Neural cell (in vitro differentiated cells): ENCODE data around the gene SNRNP200. TPM values are rescaled to one million over a fixed set of nuclear protein-coding genes. Genes with fewer than 3 reads are reported as not detected.

Experiments used
- H2AFZ ChIP-seq: fragments of 200-600, 300-800 bp; sonication (generic), shearing (Covaris generic); 2 replicates; pipeline ENCODE4 v1.6.0; 2014; ENCODE audit warnings: low read depth, mild to moderate bottlenecking, antibody characterized with exemption, low read length, moderate library complexity
- H3F3A ChIP-seq: fragments of 200-600 bp; shearing (Covaris generic); 2 replicates; pipeline ENCODE4 v1.6.1; 2016; ENCODE audit warnings: mild to moderate bottlenecking, moderate library complexity, mixed read lengths, antibody characterized with exemption, low read length; ENCODE audit not compliant: insufficient read depth, poor library complexity, severe bottlenecking
- H3K27ac ChIP-seq: fragments of 200-600, 300-800 bp; sonication (generic), shearing (Covaris generic); 2 replicates; pipeline ENCODE4 v1.5.1; 2014; ENCODE audit warnings: mild to moderate bottlenecking, low read length, moderate library complexity
- H3K27me3 ChIP-seq: fragments of 300-800, 200-600 bp; sonication (generic), shearing (Covaris generic); 2 replicates; pipeline ENCODE4 v1.6.0; 2014; ENCODE audit warnings: mild to moderate bottlenecking, low read depth, low read length, moderate library complexity; ENCODE audit not compliant: insufficient read depth
- H3K36me3 ChIP-seq: fragments of 300-800, 200-600 bp; sonication (generic), shearing (Covaris generic); 2 replicates; pipeline ENCODE4 v1.5.1; 2014; ENCODE audit warnings: mild to moderate bottlenecking, antibody characterized with exemption, low read length, moderate library complexity; ENCODE audit not compliant: insufficient read depth
- H3K4me2 ChIP-seq: fragments of 300-800, 200-600 bp; sonication (generic), shearing (Covaris generic); 2 replicates; pipeline ENCODE4 v1.6.0; 2014; ENCODE audit warnings: mild to moderate bottlenecking, low read length
- H3K4me3 ChIP-seq: fragments of 300-800, 200-600 bp; sonication (generic), shearing (Covaris generic); 2 replicates; pipeline ENCODE4 v1.5.1; 2014; ENCODE audit warnings: mild to moderate bottlenecking, low read length, moderate library complexity
- H3K79me2 ChIP-seq: fragments of 200-600 bp; shearing (Covaris generic); replicated peaks from 2 replicates; pipeline ENCODE4 v1.6.0; 2014; ENCODE audit warnings: mild to moderate bottlenecking, low read length, moderate library complexity; ENCODE audit not compliant: insufficient read depth
- H3K9ac ChIP-seq: fragments of 300-800, 200-600 bp; sonication (generic), shearing (Covaris generic); 2 replicates; pipeline ENCODE4 v1.6.1; 2016; ENCODE audit warnings: mild to moderate bottlenecking, low read length, mixed read lengths
- H3K9me2 ChIP-seq: fragments of 200-600 bp; shearing (Covaris generic); 2 replicates; pipeline ENCODE4 v1.6.1; 2016; ENCODE audit warnings: mild to moderate bottlenecking, low read length, mixed read lengths; ENCODE audit not compliant: insufficient read depth
- H3K9me3 ChIP-seq: fragments of 200-600, 300-800 bp; sonication (generic), shearing (Covaris generic); 2 replicates; pipeline ENCODE4 v1.6.1; 2016; ENCODE audit warnings: mild to moderate bottlenecking, mixed run types, low read length, moderate library complexity, mixed read lengths
- H4K20me1 ChIP-seq: fragments of 200-600 bp; shearing (Covaris generic); 2 replicates; pipeline ENCODE4 v1.6.1; 2016; ENCODE audit warnings: mild to moderate bottlenecking, mixed run types; ENCODE audit not compliant: insufficient read depth
- EP300 ChIP-seq: fragments of 450-650 bp; conservative IDR thresholded peaks from 2 replicates; pipeline ENCODE4 v1.6.1; 2014; ENCODE audit warnings: antibody characterized with exemption, mild to moderate bottlenecking, moderate library complexity; ENCODE audit not compliant: poor library complexity, severe bottlenecking
- EZH2 ChIP-seq: fragments of 200-600, 300-800 bp; shearing (Covaris generic), sonication (generic); IDR thresholded peaks from 2 replicates; pipeline ENCODE4 v1.6.1; 2014; ENCODE audit warnings: antibody characterized with exemption, low read length, borderline replicate concordance, mild to moderate bottlenecking; ENCODE audit not compliant: insufficient read depth, poor library complexity, severe bottlenecking
- MXI1 ChIP-seq: fragments of 450-650 bp; conservative IDR thresholded peaks from 2 replicates; pipeline ENCODE4 v1.6.1; 2014; ENCODE audit warnings: antibody characterized with exemption, mild to moderate bottlenecking; ENCODE audit not compliant: poor library complexity, severe bottlenecking
- POLR2AphosphoS5 ChIP-seq: IDR thresholded peaks from 2 replicates; pipeline ENCODE4 v1.6.1; 2012
- RAD21 ChIP-seq: fragments of 450-650 bp; conservative IDR thresholded peaks from 2 replicates; pipeline ENCODE4 v1.6.1; 2014; ENCODE audit warnings: antibody characterized with exemption, mild to moderate bottlenecking, moderate library complexity
- SMC3 ChIP-seq: fragments of 450-650 bp; conservative IDR thresholded peaks from 2 replicates; pipeline ENCODE4 v1.6.1; 2014; ENCODE audit warnings: antibody characterized with exemption, mild to moderate bottlenecking, moderate library complexity; ENCODE audit not compliant: poor library complexity
- TAF1 ChIP-seq: IDR thresholded peaks from 2 replicates; pipeline ENCODE4 v1.6.1; 2012; ENCODE audit warnings: low read depth
- polyA plus RNA-seq: library from polyadenylated mRNA; depleted of rRNA; stranded (reverse); fragments of >200 nt; gene quantifications from 2 replicates; pipeline ENCODE4 v1.2.3, GENCODE V29; 2014
- TF ChIP-seq, protein P1 (sequence below): IDR thresholded peaks from 2 replicates; pipeline ENCODE4 v1.6.1; 2012; ENCODE audit warnings: borderline replicate concordance
- TF ChIP-seq, protein P2 (sequence below): fragments of 450-650 bp; IDR thresholded peaks from 2 replicates; pipeline ENCODE4 v1.5.1; 2014; ENCODE audit warnings: antibody characterized with exemption, mild to moderate bottlenecking, moderate library complexity; ENCODE audit not compliant: poor library complexity, severe bottlenecking

Gene SNRNP200
- polyA plus RNA-seq, 1 donor from 2014 or later = 70.4 TPM

DNA sequence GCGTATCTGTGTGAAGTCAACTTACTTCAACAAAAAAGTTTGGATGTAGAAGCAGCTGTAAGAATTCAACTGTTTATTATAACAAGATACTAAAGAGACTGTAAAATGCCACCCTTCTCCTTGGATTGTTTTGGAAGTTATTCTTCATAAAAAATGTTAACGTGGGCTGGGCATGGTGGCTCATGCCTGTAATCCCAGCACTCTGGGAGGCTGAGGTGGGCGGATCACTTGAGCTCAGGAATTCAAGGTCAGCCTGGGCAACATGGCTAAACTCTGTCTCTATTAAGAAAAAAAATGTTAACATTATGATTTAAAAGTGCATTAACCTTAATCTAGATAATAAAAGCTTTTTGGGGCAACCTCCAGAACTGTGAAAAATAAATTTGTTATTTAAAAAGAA, 31.6 kb downstream of the SNRNP200 start:
- Histone ChIP-seq H3K9ac (no peak overlapping the region), H3K27me3 (no peaks in the 10 kb centered on the region), H3K36me3 (peaks cover 16% of the 10 kb centered on the region), H3K27ac (no peak overlapping the region), H3K9me3 (no peaks in the 10 kb centered on the region), H3K4me2 (no peak overlapping the region), H3K4me3 (no peak overlapping the region), H3K79me2 (no peaks in the 10 kb centered on the region), H3F3A (no peaks in the 10 kb centered on the region), H2AFZ (no peak overlapping the region), H3K9me2 (no peaks in the 10 kb centered on the region), H4K20me1 (no peaks in the 10 kb centered on the region)
- TF ChIP-seq SMC3 = no peak
- no peak for TF ChIP-seq TAF1
- no peak for TF ChIP-seq POLR2AphosphoS5
- TF ChIP-seq EP300 = no peak
- TF ChIP-seq, protein P1, sequence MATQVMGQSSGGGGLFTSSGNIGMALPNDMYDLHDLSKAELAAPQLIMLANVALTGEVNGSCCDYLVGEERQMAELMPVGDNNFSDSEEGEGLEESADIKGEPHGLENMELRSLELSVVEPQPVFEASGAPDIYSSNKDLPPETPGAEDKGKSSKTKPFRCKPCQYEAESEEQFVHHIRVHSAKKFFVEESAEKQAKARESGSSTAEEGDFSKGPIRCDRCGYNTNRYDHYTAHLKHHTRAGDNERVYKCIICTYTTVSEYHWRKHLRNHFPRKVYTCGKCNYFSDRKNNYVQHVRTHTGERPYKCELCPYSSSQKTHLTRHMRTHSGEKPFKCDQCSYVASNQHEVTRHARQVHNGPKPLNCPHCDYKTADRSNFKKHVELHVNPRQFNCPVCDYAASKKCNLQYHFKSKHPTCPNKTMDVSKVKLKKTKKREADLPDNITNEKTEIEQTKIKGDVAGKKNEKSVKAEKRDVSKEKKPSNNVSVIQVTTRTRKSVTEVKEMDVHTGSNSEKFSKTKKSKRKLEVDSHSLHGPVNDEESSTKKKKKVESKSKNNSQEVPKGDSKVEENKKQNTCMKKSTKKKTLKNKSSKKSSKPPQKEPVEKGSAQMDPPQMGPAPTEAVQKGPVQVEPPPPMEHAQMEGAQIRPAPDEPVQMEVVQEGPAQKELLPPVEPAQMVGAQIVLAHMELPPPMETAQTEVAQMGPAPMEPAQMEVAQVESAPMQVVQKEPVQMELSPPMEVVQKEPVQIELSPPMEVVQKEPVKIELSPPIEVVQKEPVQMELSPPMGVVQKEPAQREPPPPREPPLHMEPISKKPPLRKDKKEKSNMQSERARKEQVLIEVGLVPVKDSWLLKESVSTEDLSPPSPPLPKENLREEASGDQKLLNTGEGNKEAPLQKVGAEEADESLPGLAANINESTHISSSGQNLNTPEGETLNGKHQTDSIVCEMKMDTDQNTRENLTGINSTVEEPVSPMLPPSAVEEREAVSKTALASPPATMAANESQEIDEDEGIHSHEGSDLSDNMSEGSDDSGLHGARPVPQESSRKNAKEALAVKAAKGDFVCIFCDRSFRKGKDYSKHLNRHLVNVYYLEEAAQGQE = no peak
- TF ChIP-seq, protein P2, sequence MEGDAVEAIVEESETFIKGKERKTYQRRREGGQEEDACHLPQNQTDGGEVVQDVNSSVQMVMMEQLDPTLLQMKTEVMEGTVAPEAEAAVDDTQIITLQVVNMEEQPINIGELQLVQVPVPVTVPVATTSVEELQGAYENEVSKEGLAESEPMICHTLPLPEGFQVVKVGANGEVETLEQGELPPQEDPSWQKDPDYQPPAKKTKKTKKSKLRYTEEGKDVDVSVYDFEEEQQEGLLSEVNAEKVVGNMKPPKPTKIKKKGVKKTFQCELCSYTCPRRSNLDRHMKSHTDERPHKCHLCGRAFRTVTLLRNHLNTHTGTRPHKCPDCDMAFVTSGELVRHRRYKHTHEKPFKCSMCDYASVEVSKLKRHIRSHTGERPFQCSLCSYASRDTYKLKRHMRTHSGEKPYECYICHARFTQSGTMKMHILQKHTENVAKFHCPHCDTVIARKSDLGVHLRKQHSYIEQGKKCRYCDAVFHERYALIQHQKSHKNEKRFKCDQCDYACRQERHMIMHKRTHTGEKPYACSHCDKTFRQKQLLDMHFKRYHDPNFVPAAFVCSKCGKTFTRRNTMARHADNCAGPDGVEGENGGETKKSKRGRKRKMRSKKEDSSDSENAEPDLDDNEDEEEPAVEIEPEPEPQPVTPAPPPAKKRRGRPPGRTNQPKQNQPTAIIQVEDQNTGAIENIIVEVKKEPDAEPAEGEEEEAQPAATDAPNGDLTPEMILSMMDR = no peak

DNA sequence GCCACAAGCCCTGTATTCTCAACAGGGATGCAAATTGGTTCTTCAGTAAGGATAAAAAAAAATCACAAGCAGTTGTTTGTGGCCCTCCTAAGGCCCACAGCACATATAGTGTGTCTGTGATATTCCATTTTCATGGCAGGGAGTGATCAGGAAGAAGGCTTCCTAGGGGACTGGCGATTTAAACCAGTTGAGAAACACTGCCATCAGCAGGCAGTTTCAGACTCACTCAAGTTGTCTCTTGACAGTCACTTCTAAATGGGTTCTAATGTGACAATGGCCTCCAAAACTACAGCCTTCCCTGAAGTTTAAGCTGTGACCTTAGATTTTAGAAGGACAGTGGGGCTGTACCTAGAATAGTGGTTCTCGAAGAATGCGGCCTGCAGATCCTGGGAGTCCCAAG, 33.4 kb downstream of the SNRNP200 start:
- H3K79me2 ChIP-seq = peaks cover 6% of the 10 kb centered on the region
- H3K36me3 ChIP-seq = peaks cover 12% of the 10 kb centered on the region
- H4K20me1 ChIP-seq = no peaks in the 10 kb centered on the region
- H3K4me3 ChIP-seq = no peak overlapping the region
- no peak overlapping the region for H3K27ac ChIP-seq
- H3F3A ChIP-seq = no peaks in the 10 kb centered on the region
- no peaks in the 10 kb centered on the region for H3K27me3 ChIP-seq
- H2AFZ ChIP-seq = no peak overlapping the region
- H3K4me2 ChIP-seq = no peak overlapping the region
- H3K9ac ChIP-seq = no peak overlapping the region
- TF ChIP-seq MXI1 = no peak
- TF ChIP-seq EZH2 = no peak
- no peak for TF ChIP-seq TAF1
- no peak for TF ChIP-seq EP300
- TF ChIP-seq RAD21 = no peak
- no peak for TF ChIP-seq SMC3
- TF ChIP-seq, protein P1 = no peak
- no peak for TF ChIP-seq POLR2AphosphoS5
- TF ChIP-seq, protein P2 = no peak
- no peaks in the 10 kb centered on the region for H3K9me2 ChIP-seq
- no peaks in the 10 kb centered on the region for H3K9me3 ChIP-seq
